Adipocyte (in vitro differentiated cells): ENCODE data around the gene ADNP.

Experiments used
- DNase-seq: peaks from one replicate; pipeline ENCODE4 v3.0.0-alpha.2; 2015; ENCODE audit warnings: low read depth
- H3K27me3 ChIP-seq: replicated peaks from 2 replicates; pipeline ENCODE4 v1.7.0; 2013; ENCODE audit warnings: mild to moderate bottlenecking, low read length, moderate library complexity; ENCODE audit not compliant: control insufficient read depth, insufficient read depth
- H3K36me3 ChIP-seq: 2 replicates; pipeline ENCODE4 v1.7.0; 2013; ENCODE audit warnings: low read length, mild to moderate bottlenecking, moderate library complexity; ENCODE audit not compliant: control insufficient read depth, insufficient read depth, severe bottlenecking
- H3K4me1 ChIP-seq: 2 replicates; pipeline ENCODE4 v1.7.0; 2013; ENCODE audit warnings: mild to moderate bottlenecking, low read length, moderate library complexity; ENCODE audit not compliant: control insufficient read depth, insufficient read depth
- H3K4me3 ChIP-seq: 2 replicates; pipeline ENCODE4 v1.7.0; 2013; ENCODE audit warnings: mild to moderate bottlenecking, low read length, moderate library complexity
- H3K9ac ChIP-seq: 2 replicates; pipeline ENCODE4 v1.7.0; 2013; ENCODE audit warnings: mild to moderate bottlenecking, low read length, moderate library complexity
- H3K9me3 ChIP-seq: 2 replicates; pipeline ENCODE4 v1.7.0; 2013; ENCODE audit warnings: mild to moderate bottlenecking, low read length, moderate library complexity; ENCODE audit not compliant: control insufficient read depth

The ADNP gene

GRCh38 chr20:50856475-50857041, 74.7 kb downstream of the ADNP start:
- Histone ChIP-seq H3K4me3 (no peak overlapping the region), H3K4me1 (no peaks in the 10 kb centered on the region), H3K36me3 (no peaks in the 10 kb centered on the region), H3K9me3 (no peaks in the 10 kb centered on the region), H3K9ac (no peak overlapping the region), H3K27me3 (no peaks in the 10 kb centered on the region)
- DNase-seq = no peak

DNA sequence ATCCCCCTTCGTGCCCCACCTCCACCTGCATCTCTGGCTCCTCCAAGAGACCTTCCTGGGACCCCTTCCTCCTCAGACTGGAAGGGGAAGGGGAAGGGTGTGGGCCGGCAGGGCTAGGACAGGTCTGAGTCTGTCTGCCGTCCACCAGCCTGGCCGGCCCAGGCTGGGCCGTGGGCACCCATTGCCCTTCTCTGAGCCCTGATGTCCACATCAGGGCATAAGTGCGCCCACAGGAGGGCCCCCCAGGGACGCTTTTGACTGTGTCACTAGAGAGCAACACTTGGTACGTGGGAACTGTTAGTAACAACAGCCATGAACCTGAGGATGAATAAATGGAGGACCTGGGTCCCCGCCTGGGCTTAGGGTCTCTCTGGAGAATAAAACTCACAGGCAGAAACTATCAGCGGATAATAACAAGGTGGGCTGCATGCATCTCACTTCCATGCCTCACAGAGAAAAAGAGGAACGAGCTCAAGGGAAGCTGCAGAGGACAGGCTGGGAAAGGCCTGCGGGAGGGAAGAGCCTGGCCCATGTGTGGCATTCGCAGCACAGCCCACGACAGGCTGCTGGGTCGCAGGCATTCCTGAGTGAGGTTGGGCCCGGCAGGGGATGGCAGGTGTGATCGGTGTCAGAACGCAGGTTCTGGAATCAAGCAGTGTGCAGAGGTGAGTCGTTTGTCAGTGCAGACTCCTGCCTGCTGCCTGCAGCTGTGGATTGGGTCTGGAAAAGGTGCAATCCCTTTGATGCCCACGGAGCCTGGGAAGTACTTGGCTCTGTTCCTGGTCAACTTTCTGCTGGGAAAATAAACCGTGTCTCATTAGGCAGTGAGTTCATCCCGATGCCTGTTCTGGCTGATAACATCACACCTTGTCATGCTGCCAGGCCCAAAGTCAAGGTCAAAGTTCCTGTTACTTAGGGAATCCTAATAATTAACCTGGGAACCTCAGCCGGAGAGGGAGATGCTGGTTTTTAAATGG, 75.5 kb downstream of the ADNP start:
- H3K4me1 ChIP-seq = no peaks in the 10 kb centered on the region
- H3K36me3 ChIP-seq = no peaks in the 10 kb centered on the region
- H3K9ac ChIP-seq = no peak overlapping the region
- H3K4me3 ChIP-seq = no peak overlapping the region
- no peak for DNase-seq
- H3K27me3 ChIP-seq = no peaks in the 10 kb centered on the region
- H3K9me3 ChIP-seq = no peaks in the 10 kb centered on the region

DNA sequence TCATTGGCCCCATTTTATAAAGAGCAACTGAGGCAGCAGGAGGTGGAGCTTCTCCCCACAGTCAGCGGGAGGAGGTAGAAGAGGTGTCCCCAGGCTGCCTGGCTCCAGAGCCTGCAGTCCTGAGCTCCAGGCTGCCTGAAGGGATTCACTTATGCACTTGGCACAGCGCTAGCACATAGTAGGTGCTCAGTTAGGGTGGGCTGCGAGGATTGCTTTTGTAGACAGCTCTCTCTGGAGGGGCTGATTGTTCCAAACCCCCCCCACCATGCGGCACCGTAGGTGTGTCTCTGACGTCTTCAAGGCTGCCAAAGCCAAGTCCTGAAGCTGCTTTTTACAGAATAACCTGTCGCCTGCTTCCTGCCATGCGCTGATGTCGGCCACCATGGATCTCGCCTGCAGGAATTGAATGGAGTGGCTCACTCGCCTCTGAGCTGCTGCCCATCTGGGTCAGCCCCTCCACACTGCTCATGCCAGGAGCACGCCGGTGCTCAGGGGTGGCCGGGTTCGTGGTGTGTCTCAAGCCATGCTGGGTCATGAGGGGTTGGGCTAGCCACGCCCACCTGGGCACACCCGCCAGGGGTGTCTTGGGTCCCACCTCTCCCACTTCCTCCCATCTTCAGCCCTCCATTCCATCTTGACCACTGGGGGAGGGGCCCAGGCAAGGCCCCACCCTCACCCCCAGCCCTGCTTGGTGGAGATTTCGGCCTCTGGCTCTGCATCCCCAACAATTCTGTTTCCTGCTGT, 76.6 kb downstream of the ADNP start:
- Histone ChIP-seq H3K4me3 (no peak overlapping the region), H3K27me3 (no peaks in the 10 kb centered on the region), H3K36me3 (no peaks in the 10 kb centered on the region), H3K4me1 (no peaks in the 10 kb centered on the region), H3K9ac (no peak overlapping the region), H3K9me3 (no peaks in the 10 kb centered on the region)
- no peak for DNase-seq

DNA sequence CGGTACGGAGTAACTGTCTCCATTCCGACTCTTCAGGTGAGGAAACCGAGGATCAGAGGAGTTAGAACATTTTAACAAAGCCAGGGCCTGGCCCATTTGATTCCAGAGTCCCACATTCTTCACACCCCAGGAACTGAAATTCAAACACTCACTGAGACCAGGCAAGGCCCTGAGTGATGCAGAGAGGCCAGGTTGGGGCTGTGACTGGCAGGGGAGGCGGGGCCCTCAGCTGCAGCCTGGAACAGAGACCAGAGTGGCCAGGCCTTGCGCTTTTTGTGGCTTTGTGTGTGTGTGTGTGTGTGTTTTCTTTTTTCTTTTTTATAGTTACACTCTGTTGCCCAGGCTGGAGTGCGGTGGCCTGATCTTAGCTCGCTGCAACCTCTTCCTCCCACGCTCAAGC, 79.2 kb downstream of the ADNP start:
- no peaks in the 10 kb centered on the region for H3K9me3 ChIP-seq
- H3K36me3 ChIP-seq = no peaks in the 10 kb centered on the region
- H3K9ac ChIP-seq = no peak overlapping the region
- no peak for DNase-seq
- H3K4me3 ChIP-seq = no peak overlapping the region
- no peaks in the 10 kb centered on the region for H3K27me3 ChIP-seq
- H3K4me1 ChIP-seq = no peaks in the 10 kb centered on the region

GRCh38 chr20:50850721-50851286, 80.4 kb downstream of the ADNP start:
- Histone ChIP-seq H3K9me3 (no peaks in the 10 kb centered on the region), H3K4me1 (no peaks in the 10 kb centered on the region), H3K9ac (no peak overlapping the region), H3K4me3 (no peak overlapping the region), H3K27me3 (no peaks in the 10 kb centered on the region), H3K36me3 (no peaks in the 10 kb centered on the region)
- no peak for DNase-seq

GRCh38 chr20:50848846-50849673, 82.2 kb downstream of the ADNP start:
- H3K9me3 ChIP-seq = no peaks in the 10 kb centered on the region
- no peaks in the 10 kb centered on the region for H3K27me3 ChIP-seq
- H3K9ac ChIP-seq = no peak overlapping the region
- H3K36me3 ChIP-seq = no peaks in the 10 kb centered on the region
- DNase-seq = no peak
- peaks cover 3% of the 10 kb centered on the region for H3K4me1 ChIP-seq
- peak overlapping the region; percentile 30 for H3K4me3 ChIP-seq

GRCh38 chr20:50848341-50848808, 82.9 kb downstream of the ADNP start:
- Histone ChIP-seq H3K9me3 (no peaks in the 10 kb centered on the region), H3K36me3 (no peaks in the 10 kb centered on the region), H3K4me1 (peaks cover 3% of the 10 kb centered on the region), H3K4me3 (peak overlapping the region; percentile 30), H3K9ac (no peak overlapping the region), H3K27me3 (no peaks in the 10 kb centered on the region)
- DNase-seq = no peak

DNA sequence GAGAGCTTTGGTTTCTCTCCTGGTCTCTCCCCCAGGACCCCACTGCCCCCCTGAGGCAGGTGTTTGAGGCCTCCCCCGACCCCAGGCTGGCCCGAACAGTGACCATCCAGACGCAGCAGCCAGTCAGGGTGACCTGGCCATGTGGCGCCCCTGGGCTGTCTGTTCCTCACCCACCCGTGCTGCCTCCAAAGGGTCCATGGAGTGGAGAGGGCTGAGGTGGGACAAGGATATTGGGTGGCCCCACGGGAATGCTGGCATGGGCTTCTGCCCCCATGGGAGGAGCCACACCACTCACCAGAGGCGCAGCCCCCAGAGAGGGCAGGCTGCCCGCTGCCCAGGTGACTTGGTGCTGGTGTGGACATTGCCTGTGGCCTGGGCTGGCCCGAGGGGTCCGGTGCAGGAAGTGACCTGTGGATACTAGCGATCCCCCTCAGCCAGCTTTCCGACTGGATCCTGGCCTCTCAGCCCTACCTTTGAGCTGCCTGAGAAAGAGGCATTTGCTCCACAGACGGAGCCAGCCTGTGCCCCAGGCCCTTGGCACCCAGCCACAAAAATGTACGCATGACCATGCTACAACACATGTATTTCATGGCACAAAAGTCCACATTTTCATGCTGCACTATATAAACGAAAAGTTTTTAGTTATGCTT, 85.5 kb downstream of the ADNP start:
- Histone ChIP-seq H3K9me3 (no peaks in the 10 kb centered on the region), H3K4me1 (peaks cover 3% of the 10 kb centered on the region), H3K9ac (no peak overlapping the region), H3K36me3 (no peaks in the 10 kb centered on the region), H3K4me3 (no peak overlapping the region), H3K27me3 (no peaks in the 10 kb centered on the region)
- DNase-seq = no peak

DNA sequence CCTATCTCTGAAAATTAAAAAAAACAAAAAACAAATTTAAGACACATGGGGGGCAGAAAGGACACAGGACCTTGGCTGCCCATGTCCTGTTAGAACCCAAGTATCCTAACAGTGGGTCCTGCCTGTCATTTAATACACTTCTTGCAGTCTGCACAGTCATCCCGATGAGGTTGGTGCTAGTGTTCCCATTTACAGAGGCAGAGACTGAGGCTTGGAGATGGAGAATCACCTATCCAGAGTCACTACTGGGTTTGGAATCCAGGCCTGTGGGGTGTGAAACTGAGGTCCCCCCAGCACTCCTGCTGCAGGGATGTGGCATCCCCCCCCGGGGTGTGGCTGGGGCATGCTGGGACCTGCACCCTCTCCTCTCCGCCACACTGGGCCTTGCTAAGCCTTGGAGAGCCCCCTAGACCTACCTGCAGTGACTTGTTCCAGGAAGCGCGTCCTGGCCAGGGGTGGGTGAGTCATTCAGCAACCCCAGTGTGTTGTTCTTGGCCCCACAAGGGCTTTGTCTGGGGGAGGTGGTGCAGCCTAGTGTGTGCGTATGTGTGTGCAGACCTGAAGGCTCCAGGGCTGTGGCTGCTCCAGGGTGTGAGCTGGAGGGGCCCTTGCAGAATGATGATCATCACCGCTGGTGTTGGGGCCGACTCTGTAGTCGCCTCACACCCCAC, 86.7 kb downstream of the ADNP start:
- H3K4me3 ChIP-seq = no peak overlapping the region
- no peaks in the 10 kb centered on the region for H3K9me3 ChIP-seq
- no peaks in the 10 kb centered on the region for H3K27me3 ChIP-seq
- H3K36me3 ChIP-seq = no peaks in the 10 kb centered on the region
- H3K4me1 ChIP-seq = peaks cover 3% of the 10 kb centered on the region
- DNase-seq = peak; percentile 21
- no peak overlapping the region for H3K9ac ChIP-seq
